NCI-H1092 (cell line): ENCODE measurements around the gene NKD2.
"Not testable (repeated sequence)": the region's sequence is repeated elsewhere in the genome, so short reads cannot be mapped to it uniquely, and the experiment has no call there.

Experiments
- DNase-seq: peaks from one replicate; lab custom pipeline; 2025; lab: John Stamatoyannopoulos, UW

The NKD2 gene

GRCh38 chr5:1058083-1058945 lies 49.7 kb downstream of the NKD2 start:
- no peak for DNase-seq

GRCh38 chr5:1058988-1059883 lies 50.6 kb downstream of the NKD2 start:
- DNase-seq: no peak

GRCh38 chr5:1059884-1060263 lies 51.3 kb downstream of the NKD2 start:
- no peak for DNase-seq

GRCh38 chr5:1060535-1060981 lies 52.0 kb downstream of the NKD2 start:
- DNase-seq: no peak

GRCh38 chr5:1061292-1061691 lies 52.7 kb downstream of the NKD2 start:
- not testable (repeated sequence) for DNase-seq

- no peak for DNase-seq
These were observed 53.3 kb downstream of the NKD2 start for GRCh38 chr5:1061916-1062315.

GRCh38 chr5:1062761-1063568 lies 54.4 kb downstream of the NKD2 start:
- no peak for DNase-seq

GRCh38 chr5:1063661-1064382 lies 55.2 kb downstream of the NKD2 start:
- no peak for DNase-seq

GRCh38 chr5:1064383-1065142 lies 56.0 kb downstream of the NKD2 start:
- DNase-seq: no peak

- no peak for DNase-seq
These were observed 56.6 kb downstream of the NKD2 start for GRCh38 chr5:1065143-1065750.

- no peak for DNase-seq
These were observed 57.5 kb downstream of the NKD2 start for GRCh38 chr5:1065891-1066650.

- no peak for DNase-seq
These were observed 58.1 kb downstream of the NKD2 start for GRCh38 chr5:1066676-1067075.

GRCh38 chr5:1067141-1068121 lies 58.8 kb downstream of the NKD2 start:
- no peak for DNase-seq

- no peak for DNase-seq
These were observed 59.7 kb downstream of the NKD2 start for GRCh38 chr5:1068204-1068894.

GRCh38 chr5:1068895-1069719 lies 60.5 kb downstream of the NKD2 start:
- DNase-seq: no peak

GRCh38 chr5:1069720-1070088 lies 61.1 kb downstream of the NKD2 start:
- DNase-seq: no peak
